Measurements from ENCODE around the gene PIGW.

- no peak; the same call in 1 of the 2 replicates for TF ChIP-seq POLR2A (IDR thresholded peaks at IDR 0.05; ENCODE audit: low read depth, low read length)
- no peak for TF ChIP-seq TAF1 (IDR thresholded peaks at IDR 0.05; ENCODE audit: low read depth, low read length)
- no peak for TF ChIP-seq POLR2AphosphoS5 (IDR thresholded peaks at IDR 0.05; ENCODE audit: low read depth, low read length)
- no peak for TF ChIP-seq SPI1 (IDR thresholded peaks at IDR 0.05; ENCODE audit: low read depth, low read length)
- no peak for TF ChIP-seq PAX5 (IDR thresholded peaks at IDR 0.05; ENCODE audit: insufficient read depth, low read length, severe bottlenecking)
- TF ChIP-seq POU2F2 (IDR thresholded peaks at IDR 0.05; ENCODE audit: low read depth, low read length), result no peak
These were observed 49.0 kb upstream of the PIGW start for GRCh38 chr17:36485805-36486203.
